GM18868 (cell line): ENCODE measurements around the gene TRIM67.
"Not testable (repeated sequence)": the region's sequence is repeated elsewhere in the genome, so short reads cannot be mapped to it uniquely, and the experiment has no call there.

ENCODE experiments used
- ATAC-seq: cut with Tn5 transposase; IDR thresholded peaks from one replicate; pipeline ENCODE4 v1.9.1; 2021; ENCODE audit warnings: mild to moderate bottlenecking, moderate library complexity; ENCODE audit not compliant: unreplicated experiment

TRIM67 gene

GRCh38 chr1:231201979-231202633, 40.2 kb downstream of the TRIM67 start:
- ATAC-seq: no peak

- no peak for ATAC-seq
These were observed 41.6 kb downstream of the TRIM67 start for GRCh38 chr1:231203259-231204057.

- ATAC-seq: no peak
These were observed 45.0 kb downstream of the TRIM67 start for GRCh38 chr1:231206856-231207255.

- ATAC-seq: no peak
These were observed 45.6 kb downstream of the TRIM67 start for GRCh38 chr1:231207437-231207836.

- ATAC-seq: no peak
These were observed 47.1 kb downstream of the TRIM67 start for GRCh38 chr1:231208980-231209379.

- ATAC-seq: no peak
These were observed 47.7 kb downstream of the TRIM67 start for GRCh38 chr1:231209531-231209930.

GRCh38 chr1:231210126-231210525, 48.3 kb downstream of the TRIM67 start:
- ATAC-seq: no peak

- ATAC-seq: peak; percentile 86
These were observed 49.4 kb downstream of the TRIM67 start for GRCh38 chr1:231211005-231211857.

- not testable (repeated sequence) for ATAC-seq
These were observed 50.4 kb downstream of the TRIM67 start for GRCh38 chr1:231212301-231212700.

GRCh38 chr1:231213831-231214573, 52.1 kb downstream of the TRIM67 start:
- ATAC-seq: no peak

- peak; percentile 34 for ATAC-seq
These were observed 53.2 kb downstream of the TRIM67 start for GRCh38 chr1:231214918-231215680.

- no peak for ATAC-seq
These were observed 54.0 kb downstream of the TRIM67 start for GRCh38 chr1:231215681-231216385.

GRCh38 chr1:231216498-231216897, 54.6 kb downstream of the TRIM67 start:
- ATAC-seq: peak; percentile 30

GRCh38 chr1:231217056-231217455, 55.2 kb downstream of the TRIM67 start:
- no peak for ATAC-seq

- ATAC-seq: no peak
These were observed 56.2 kb downstream of the TRIM67 start for GRCh38 chr1:231218078-231218477.

GRCh38 chr1:231219422-231220401, 57.9 kb downstream of the TRIM67 start:
- no peak for ATAC-seq

GRCh38 chr1:231220801-231221200, 58.9 kb downstream of the TRIM67 start:
- ATAC-seq: no peak

GRCh38 chr1:231226156-231226555, 64.3 kb downstream of the TRIM67 start:
- ATAC-seq: no peak
